Left renal cortex interstitium (tissue), 4 donors: Measurements from ENCODE around the gene SDK2. TPM values are rescaled to one million over a fixed set of nuclear protein-coding genes. Genes with fewer than 3 reads are reported as not detected.

ENCODE experiments used
- DNase-seq, 4 donors: peaks; one replicate each; pipeline ENCODE4 v3.0.0-alpha.2; 2013; ENCODE audit warnings: low read depth in 4 of 4, low spot score in 2 of 4, missing footprints in 1 of 4
- polyA plus RNA-seq, 4 donors: library from polyadenylated mRNA; unstranded; fragments of 120-200 nt; gene quantifications; one replicate each; pipeline ENCODE4 v1.2.1, GENCODE V29; 2013; ENCODE audit not compliant: insufficient read length in 4 of 4

SDK2 gene
- polyA plus RNA-seq, 4 donors, result 8.8 to 12.2 (median 9.9) TPM

DNA sequence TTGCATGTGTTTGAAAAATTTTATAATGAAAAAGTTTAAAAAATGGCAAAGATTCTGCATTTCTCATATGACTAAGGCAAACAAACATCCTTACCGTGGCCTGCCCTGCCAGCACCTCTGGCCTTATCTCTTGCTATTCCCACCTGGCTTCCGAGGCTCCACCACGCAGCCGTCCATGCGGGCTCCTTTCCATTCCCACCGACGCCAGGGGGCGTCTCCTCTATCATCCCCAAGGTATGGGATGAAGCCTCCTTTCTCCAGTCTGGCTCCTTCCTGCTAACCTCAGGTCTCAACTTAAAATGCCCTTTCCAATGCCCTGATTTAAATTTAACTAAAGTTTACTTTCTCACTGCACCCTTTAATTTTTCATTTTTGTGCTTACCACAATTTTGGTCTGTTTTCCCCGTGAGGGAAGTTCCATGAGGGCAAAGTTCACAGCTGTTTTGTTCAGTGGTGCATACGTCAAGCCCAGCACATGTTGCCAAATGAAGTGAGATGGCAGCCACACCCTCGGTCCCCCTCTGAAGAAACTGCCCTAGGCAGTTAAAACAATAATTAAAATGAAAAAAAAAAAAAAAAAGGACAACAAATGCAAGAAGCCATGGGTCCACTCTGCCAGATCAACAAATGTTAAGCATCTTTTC lies 13.3 kb upstream of the SDK2 start:
- peak in 1 of 4 donors; percentile 24 for DNase-seq

DNA sequence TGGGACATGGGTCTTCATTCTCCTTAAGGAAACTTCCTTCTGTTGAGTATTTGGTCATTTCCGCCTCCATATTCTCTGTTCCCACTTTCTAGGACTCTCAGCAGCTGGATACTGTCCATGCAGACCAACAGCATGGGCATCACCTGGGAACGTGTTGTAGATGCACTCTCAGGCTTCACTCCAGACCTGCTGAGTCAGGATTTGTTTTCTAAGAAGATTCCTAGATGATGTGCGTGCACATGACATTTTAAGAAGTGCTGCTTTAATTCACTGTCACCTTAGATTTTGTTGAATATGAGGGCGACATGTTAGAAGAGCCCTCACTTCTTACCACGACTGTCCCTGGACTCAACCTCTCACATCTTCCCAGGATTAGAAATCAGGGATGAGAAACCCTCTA lies 10.0 kb upstream of the SDK2 start:
- no peak for DNase-seq

DNA sequence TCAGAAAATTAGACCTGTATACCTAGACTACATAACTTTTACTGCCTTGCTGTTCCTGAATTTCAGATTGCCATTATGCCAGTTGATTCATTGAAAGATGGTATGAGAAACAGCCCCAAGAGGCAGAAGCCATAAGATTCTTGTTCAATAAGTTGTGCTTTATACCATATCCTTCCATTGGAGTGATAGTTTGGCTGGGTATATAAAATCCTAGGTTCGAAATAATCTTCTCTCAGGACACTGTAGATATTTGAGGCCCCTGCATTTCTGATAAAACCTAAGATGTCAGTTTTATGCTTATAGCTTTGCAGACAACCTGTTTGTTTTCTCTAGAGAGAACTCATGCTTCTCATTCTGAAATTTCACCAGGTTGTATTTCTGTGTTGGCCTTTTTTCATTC lies 9.6 kb upstream of the SDK2 start:
- no peak for DNase-seq

DNA sequence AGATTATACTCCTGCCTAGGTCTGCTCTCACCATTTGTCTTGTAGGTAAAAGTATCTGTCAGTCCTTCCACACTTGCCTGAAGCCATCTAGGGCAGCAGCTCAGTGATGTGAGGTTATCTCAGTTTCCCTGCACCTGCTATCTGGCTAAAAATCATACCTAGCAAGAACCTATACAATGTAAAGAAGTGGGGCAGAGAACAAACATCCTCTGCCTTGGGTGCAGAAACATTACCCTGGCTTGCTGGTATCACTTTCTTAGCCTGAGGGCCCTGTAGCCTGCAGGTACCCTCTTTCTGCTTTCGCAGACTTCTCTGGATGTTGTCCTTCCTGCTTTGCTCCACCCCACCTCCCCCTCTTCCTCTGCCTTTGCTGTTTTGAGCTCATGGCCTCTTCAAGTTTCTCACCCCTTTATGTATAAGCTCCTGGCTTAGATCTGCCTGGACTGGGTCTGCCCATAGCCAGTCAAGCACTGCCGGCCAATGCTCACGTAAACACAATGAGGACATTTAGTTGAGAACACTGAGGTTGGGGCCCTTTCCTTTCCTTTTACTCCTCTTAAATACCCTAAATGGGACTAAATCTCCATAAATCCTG lies 8.7 kb upstream of the SDK2 start:
- no peak for DNase-seq

DNA sequence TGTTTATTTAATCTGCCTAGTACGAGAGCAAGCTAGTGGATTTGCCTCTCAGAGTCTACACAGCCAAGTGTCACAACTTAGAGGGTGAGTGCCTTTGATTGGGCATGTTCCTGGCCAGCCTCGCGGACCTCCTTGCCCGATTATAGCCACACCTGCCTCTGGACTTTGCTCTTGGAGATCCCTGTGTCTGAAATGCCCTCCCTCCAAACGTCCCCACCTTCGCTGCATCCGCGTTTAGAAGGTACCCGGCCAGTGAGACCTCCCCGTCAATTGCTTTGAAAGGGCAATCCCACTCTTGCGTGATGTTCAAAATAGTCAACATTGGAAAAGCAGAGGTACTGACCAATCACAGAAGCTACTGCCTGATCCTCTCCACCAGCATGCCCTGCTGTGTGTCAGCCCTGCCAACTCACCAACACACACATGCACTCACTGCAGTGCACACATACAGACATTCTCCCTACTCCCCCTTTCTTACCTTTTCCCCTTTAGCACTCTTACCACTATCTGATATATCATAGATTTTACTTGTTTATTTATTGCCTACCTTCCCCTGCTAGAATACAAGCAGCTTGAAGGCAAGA lies 6.5 kb upstream of the SDK2 start:
- no peak for DNase-seq

DNA sequence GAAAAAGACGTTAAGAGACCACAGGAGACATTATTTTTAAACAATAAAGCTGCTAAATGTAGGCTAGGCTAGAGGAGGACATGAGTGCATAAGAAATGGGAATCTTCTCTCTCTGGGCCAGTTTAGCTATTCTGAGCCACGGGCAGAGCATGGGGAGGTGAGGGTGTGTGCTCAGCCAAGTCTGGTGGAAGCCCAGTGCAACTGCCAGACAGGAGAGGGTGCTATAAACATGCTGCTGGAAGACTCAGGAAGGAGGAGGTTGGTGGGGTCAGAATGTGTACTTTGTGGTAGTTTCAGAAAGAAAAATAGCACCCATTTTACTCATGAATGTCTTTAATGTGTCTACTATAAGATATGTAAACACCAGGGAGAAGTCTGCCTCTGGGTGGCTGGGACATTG lies 5.9 kb upstream of the SDK2 start:
- DNase-seq, result no peak

DNA sequence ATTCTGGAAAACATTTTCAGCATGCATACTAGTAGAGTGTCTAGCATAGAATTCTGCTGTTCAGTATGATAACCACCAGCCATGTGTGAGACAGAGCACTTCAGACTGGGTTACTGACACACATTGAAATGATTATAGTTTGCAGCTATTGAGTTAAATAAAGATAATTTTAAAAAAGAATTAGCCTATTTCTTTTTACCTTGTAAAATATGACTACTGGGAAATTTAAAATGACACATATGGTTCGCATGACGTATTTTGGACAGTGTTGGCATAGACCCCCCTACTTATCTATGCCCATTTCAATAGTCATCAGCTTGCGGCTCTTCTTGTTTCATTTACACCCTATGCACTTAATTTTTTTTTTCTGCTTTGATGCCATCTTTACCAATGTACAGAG lies 4.7 kb upstream of the SDK2 start:
- DNase-seq, result no peak

DNA sequence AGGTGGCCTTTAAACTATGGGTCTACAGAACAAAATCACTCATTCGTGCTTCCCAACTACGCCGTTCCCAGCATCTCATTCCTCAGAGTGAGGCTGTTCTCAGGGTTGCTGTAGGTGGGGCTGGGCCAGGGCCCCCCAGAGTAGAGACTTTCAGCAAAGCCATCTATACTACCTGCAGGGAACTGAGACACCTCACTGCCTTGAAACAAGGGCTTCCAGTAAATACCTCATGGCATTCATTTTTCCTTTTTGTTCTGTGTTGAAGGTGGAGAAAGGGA lies 4.2 kb upstream of the SDK2 start:
- DNase-seq, result no peak

DNA sequence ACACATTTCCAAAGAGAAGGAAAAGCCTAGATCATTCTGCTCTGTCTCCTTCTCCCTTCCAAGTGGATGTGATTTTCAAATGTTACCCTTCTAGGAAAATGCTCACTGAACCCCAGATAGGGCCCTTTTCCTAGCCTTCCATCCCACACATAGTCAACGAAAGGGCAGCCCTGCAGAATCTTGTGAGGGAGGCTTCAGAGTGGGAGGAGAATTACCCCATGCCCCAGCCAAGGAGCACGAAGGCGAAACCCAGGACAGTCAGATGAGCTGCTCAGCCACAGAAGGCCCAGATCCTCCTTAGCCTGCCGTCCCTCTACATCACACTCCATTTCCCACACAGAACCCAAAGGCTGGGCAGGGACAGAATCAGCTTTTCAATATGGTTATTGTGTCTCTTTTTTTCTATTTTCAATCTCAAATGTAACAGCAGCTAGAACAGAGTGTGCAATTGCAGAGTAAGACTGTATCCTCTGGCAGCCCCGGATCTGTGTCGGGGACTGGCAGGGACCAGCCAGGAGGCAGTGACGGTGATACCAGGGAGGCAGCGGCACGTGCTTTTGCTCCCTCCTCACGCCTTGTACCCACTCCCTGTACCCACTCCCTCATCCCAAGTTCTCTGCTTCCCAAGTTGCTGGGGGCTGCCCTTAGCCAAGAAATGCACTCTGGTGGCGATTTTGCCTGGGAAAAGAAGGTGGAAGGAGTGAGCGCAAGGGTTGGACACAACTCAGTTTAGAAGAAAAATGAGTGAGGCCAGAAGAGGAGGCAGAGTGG lies 3.7 kb upstream of the SDK2 start:
- DNase-seq, result no peak

DNA sequence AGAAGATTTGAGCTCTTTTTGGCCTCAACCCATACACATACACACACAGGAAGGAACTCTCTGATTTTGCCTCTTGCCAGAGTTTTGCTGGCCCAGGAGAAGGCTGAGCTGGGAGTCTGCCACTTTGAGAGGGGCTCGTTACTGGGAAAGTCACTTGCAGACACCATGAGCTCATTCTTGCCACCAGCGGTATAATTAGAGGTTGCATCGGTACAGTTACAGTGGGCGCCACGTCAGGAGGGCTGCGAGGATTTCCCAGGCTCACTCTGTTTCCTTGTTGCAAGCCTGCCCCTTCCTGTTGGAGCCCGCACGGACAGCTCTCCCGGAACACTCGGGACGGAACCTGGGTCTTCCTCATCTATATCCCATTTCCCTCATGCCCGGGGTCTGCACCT lies 3.1 kb upstream of the SDK2 start:
- DNase-seq, result no peak

DNA sequence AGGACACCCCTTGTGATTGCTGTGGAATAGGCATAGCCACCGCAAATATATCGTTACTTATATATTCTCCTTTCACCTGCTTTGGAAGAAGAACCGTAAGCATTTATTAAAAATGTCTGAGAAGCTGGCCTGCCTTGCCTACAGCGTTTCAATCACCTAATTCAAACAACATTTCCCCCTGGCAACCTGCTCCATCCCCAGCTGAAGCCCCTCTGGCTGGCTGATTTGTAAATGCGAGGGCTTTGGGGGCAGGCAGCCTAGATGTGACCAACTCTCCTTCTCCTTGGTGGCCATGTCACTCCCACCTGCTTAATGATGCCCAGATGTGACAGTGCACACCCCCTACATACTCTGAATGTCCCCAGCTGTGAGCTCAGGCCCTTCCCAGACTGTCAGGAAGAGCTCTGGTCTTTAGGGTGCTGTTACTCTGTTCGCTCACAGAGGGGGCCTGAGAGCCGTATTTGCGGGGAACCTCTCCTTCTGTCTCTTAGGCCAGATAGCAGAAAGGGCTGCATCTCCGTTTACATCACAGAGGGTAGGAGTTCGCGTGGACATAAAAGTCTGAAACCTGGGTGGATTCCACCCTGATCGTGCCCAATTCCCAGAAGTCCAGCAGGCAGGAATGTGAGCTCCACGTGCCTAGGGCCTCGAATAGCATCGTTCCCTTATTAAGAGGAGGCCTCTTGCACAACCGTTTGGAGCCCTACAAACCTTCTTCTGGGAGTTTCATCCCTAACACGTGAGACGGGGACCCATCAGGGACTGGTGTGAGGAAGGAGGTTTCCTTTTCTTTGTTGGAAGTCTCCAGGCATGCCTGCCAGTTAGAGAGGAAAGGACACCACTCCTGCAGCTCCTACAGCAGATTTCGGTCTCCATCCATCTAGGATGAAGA lies 2.4 kb upstream of the SDK2 start:
- no peak for DNase-seq

DNA sequence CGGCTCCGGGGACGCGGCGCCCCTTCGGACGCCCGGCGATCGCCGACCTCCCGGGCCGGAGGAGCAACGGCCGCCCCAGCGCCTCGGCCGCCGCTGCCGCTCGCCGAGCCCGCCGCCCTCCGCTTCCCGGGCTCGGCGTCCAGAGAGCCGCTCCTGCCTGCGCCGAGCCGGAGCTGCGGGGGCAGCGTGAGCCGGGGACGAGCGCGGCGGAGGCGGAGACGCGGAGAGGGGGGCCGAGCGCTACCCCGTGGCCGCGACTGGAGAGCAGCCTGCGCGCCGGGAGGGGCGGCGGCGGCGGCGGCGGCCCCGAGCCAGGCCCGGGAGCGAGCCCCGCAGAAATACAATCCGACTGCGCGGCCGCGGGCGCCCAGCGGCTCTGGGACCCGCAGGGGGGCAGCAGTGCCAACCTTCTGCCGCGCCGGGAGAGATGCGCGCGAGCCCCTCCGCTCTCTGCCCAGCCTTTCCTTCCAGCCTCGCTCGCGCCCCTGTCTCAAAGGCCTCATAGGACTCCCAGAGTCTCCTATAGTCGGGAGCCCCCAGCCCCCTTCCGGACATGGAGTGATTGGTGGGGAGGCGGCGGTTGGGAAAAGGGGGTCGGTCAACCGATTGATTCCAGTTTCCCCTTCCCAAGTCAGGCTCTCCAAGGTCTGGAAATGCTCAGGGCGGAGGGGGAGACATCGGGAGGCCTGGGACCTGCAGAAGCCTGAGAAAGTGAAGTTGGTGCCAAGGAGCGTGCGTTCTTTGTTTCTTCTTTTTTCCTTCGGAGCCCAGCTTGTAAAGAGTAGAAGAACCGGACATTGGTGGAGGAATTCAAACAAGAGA lies 1.0 kb upstream of the SDK2 start:
- peak in 2 of 4 donors; percentile 65 to 72 for DNase-seq

DNA sequence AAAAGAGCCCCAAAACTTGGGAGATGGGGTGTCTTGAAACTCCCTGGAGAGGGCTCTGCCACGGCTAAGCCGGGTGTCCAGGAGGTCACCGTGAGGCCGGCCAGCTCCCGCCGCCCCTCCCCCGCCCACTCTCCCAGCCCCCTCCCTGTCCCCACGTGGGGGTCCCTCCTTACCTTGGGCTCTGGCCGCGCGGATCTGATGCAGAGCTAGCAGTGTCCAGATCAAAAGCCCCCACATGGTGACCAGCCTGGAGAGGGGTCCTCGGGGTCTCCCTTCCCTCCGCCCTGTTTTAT lies 447 bp downstream of the SDK2 start:
- no peak for DNase-seq

DNA sequence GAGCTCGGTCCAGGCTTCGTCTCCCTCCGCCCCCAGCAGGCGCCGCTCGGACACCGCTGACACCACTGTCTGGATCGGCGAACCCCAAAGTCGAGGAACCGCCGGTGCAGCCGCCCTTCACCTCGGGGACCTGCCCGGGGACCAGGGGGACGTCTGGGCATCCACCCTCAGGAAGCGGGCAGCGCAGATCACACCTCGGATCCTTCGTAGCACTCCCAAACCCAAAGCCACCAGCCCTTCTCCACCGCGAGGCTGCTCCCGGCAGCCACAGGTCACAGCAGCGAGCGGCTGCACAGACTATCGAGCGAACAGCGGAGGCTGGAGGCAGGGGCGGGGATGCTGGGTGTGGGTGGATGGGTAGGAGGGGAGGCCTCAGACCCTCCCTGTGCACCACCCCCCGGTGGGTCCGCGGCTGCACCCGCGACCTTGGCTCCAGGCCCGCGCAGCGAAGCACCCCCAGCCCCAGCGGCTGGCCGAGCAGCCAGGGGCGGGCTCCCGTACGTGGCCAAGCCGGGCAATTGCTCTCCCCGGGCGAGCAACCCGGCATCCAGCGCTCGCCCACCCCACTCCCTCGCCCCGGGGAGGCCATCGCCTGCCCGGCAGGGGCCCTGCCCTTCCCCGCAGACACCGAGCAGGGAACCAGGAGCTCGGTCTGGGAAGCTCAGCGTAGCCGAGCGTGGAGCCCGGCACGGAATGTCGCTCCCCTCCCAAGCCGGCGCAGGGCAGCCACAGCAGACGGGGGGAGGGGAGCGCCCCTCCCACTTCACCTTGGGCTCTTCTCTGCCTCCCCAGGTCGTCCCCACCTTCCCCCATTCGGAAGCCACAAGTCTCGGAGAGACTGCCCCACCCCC lies 1.0 kb downstream of the SDK2 start:
- no peak for DNase-seq

DNA sequence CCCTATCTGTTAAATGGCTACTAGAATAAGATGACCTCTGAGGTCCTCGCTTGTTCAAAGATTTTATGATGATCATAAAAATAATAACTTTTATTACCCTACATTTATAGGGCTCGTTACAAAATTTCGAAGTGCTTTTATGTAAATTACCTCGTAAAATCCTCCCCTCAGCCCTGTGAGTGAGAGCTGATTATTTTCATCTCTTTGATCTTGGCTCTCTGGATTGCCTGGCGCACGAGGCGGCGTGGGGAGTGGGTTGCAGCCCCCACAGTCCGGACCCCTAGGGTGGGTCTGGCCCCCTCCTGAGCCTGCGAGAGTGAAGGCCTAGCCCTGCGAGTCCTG lies 1.6 kb downstream of the SDK2 start:
- no peak for DNase-seq

DNA sequence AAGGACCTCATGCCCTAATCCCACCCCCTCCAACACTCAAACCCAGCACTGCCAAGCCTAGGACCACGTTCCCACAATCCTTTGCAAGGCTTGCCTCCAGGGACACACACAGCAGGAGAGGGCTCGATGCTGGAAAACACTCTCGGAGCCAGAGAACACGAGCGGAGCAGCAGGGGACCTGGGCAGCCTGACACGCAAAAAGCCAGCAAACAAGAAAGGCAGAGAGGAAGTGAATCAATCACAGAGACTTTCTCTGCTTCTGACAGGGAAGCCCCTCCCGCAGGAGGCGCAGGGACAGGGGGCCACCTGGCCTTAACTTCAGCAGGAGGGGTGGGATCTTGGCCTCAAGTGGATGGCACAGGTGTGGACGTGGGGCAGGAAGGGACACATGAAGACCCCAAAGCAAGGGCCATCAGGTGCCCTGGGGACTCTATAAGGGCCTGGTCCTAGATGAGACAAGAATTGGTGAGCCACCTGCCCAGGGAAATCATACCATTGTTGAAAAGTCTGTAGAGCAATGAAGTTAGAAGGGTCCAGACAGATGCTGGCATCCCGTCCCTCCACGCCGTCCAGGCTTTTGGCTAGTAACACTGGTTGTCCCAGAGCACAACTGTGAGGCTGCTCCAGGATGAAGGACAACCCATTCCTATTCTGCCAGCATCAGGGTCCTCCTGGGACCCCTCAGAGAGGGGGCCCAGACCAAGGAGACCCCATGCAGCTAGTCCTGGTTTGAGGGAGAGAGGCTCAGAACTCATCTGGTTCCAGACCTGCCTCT lies 2.2 kb downstream of the SDK2 start:
- no peak for DNase-seq

DNA sequence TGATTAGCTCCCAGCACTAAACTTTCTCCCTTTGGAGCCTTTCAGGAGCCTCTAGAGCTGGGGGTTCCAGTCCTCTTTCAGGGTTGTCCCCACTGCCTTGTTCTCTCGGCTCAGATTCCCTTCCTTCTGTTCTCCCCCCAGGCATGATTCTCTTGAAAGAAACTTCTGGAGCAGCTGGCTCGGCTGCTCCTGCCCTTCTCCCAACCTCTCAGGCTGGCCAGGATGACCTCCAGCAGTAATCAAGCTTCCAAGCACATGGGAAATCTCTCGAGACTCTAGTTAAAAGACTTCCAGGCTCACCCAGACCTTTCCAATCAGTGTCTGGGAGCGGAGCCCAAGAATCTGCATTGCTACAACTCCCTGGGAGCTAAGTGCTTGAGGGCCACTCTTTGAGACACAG lies 3.6 kb downstream of the SDK2 start:
- no peak for DNase-seq

DNA sequence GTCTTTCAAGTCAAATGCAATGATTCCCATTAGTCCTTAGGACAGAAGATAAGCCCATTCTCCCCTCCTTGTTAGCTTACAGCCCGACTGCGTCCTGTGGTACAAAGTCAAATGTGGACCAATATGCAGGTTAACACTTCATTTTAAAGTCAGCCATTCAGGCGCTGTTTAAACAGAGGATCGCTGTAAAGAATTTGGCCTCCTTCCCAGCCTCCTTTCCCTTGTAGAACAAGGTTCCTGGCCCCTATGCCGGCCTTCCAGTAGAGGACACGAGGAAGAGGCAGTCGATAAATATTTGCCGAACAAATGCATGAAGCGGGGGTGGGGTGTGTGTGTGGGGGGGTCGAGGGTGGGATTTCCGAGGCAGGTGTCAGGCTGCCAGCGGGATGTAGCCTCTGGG lies 4.3 kb downstream of the SDK2 start:
- DNase-seq, result no peak

DNA sequence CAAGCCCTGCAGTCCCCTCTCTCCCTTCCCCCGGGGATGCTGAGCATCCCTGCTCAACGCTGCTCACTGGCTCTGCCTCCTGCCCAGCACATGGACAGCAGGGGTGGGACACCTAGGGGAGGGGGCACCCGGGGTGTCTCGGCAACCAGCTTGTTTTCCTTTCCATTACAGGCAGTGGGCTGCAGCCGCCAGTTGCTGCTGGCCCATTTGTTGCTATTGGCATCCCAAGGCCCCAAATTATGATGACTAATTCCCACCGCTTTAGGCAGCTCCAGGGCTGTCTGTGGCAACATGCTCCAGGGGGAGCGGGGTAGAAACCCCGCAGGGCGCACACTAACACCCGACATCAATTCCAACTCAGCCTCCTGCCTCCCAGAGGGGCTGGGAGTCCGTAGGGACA lies 4.9 kb downstream of the SDK2 start:
- no peak for DNase-seq
